ENCODE measurements around the gene THRAP3.

The THRAP3 gene

DNA sequence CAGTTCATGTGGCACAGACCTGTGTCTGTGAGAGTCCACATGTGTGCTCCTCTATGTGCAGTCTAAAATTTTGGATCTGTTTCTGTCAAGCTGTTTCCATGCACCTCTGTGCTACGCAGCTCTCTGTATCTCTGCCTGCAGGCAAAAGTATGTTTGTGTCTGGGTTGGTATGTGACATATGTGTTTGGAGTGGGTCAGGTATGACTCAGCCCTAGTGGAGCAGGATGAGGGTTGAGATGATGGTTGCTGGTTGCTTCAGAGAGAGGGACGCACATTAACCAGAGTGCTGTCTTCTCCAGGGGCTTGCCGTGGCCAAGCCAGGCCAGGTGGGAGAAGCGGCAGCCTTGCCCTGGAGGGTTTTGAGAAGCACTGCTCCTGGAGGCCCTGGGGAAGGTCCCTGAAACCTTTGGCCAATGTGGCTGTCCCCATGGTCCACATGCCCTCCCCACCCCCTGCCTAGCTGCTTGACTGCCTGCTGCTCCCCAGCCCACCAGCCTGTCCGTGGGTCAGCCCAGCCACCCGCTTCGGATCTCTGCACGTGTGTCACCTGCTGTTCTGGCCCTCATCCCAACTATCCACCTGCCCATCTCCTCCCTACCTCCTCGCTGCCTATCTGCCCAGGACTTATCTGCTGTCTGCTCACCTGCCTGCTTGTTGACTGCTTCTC lies 103.3 kb downstream of the THRAP3 start:
- WGBS (ENCODE audit: extremely low coverage, insufficient coverage, insufficient read length) = no CpG with 5 or more reads among the region's 9 CpGs
- H3K79me1 ChIP-seq (ENCODE audit: low read length) = peaks cover 11% of the 10 kb centered on the region

DNA sequence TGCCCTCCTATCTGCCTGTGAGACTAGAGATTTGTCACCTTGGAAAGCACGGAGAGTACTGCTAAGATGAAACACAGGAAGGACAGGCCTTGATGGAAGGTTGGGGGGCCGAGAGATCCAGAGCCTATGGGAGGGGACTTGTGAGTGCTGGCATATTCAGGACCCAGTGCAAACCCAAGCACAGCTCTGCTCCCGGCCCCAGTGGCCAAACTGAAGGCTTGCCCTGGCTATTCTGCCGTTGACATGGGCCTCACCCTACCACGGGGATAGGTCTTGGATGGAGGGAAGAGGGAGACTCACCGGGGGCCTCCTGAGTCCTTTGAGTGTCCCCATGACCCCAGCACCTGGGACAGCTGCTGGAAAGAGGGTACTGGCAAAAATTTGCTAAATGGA lies 103.8 kb downstream of the THRAP3 start:
- DNase-seq = no peak
- H3K79me2 ChIP-seq (ENCODE audit: control insufficient read depth, insufficient read depth, low read length, poor library complexity) = peaks cover 4% of the 10 kb centered on the region
- peaks cover 8% of the 10 kb centered on the region for H3K79me1 ChIP-seq (ENCODE audit: low read length)
- peak overlapping the region; percentile 5 for H3K18ac ChIP-seq (ENCODE audit: low read length)
- WGBS (ENCODE audit: extremely low coverage, insufficient coverage, insufficient read length) = no CpG with 5 or more reads among the region's 6 CpGs
- peaks cover 2% of the 10 kb centered on the region for H3K9me3 ChIP-seq (ENCODE audit: insufficient read depth, low read depth, low read length)
- H4K91ac ChIP-seq (ENCODE audit: low read depth, low read length) = no peak overlapping the region
- H2AK5ac ChIP-seq (ENCODE audit: low read length) = no peak overlapping the region
- H3K27ac ChIP-seq (ENCODE audit: low read depth, low read length) = no peak overlapping the region
- no peak overlapping the region for H2AFZ ChIP-seq (ENCODE audit: insufficient read depth, low read length, poor library complexity)
- H3K36me3 ChIP-seq (ENCODE audit: control insufficient read depth in 1 of 2, insufficient read depth in 2 of 2, low read length in 2 of 2) = no peaks in the 10 kb centered on the region
- H3K4me1 ChIP-seq (ENCODE audit: control insufficient read depth in 1 of 2, insufficient read depth in 2 of 2, low read length in 2 of 2) = peaks cover 16 to 17% of the 10 kb centered on the region in 2 experiments
- H2BK12ac ChIP-seq (ENCODE audit: low read length) = no peak overlapping the region
- no peak overlapping the region for H4K8ac ChIP-seq (ENCODE audit: low read depth, low read length)
- no peak overlapping the region for H3K23ac ChIP-seq (ENCODE audit: low read length)
- H3K4me3 ChIP-seq (ENCODE audit: low read depth, low read length) = no peak overlapping the region
- no peak overlapping the region for H2BK120ac ChIP-seq (ENCODE audit: insufficient read depth, low read length, poor library complexity)
- H2BK5ac ChIP-seq (ENCODE audit: low read depth, low read length, poor library complexity) = no peak overlapping the region
- H3K9ac ChIP-seq (ENCODE audit: low read length) = no peak overlapping the region
- H4K12ac ChIP-seq (ENCODE audit: low read depth, low read length) = no peak overlapping the region
- H3K27me3 ChIP-seq (ENCODE audit: insufficient read depth, low read length) = no peaks in the 10 kb centered on the region
- H3K4me2 ChIP-seq (ENCODE audit: low read length) = no peak overlapping the region
- H3K14ac ChIP-seq (ENCODE audit: low read length) = peak overlapping the region; percentile 6
- no peak overlapping the region for H3K4ac ChIP-seq (ENCODE audit: low read depth, low read length)

More for the DNA sequence above, 103.3 kb downstream of the THRAP3 start:
- Histone ChIP-seq H4K12ac (ENCODE audit: low read depth, low read length) (no peak overlapping the region), H3K27ac (ENCODE audit: low read depth, low read length) (no peak overlapping the region), H2BK120ac (ENCODE audit: insufficient read depth, low read length, poor library complexity) (no peak overlapping the region), H3K4me3 (ENCODE audit: low read depth, low read length) (no peak overlapping the region), H3K9ac (ENCODE audit: low read length) (no peak overlapping the region), H3K4me1 (ENCODE audit: control insufficient read depth in 1 of 2, insufficient read depth in 2 of 2, low read length in 2 of 2) (peaks cover 16 to 20% of the 10 kb centered on the region in 2 experiments), H3K79me2 (ENCODE audit: control insufficient read depth, insufficient read depth, low read length, poor library complexity) (peaks cover 4% of the 10 kb centered on the region), H2AK5ac (ENCODE audit: low read length) (no peak overlapping the region), H3K36me3 (ENCODE audit: control insufficient read depth in 1 of 2, insufficient read depth in 2 of 2, low read length in 2 of 2) (no peaks in the 10 kb centered on the region), H3K23ac (ENCODE audit: low read length) (no peak overlapping the region), H3K27me3 (ENCODE audit: insufficient read depth, low read length) (no peaks in the 10 kb centered on the region), H2BK12ac (ENCODE audit: low read length) (no peak overlapping the region), H3K18ac (ENCODE audit: low read length) (peak overlapping the region; percentile 5), H3K4me2 (ENCODE audit: low read length) (no peak overlapping the region), H2AFZ (ENCODE audit: insufficient read depth, low read length, poor library complexity) (no peak overlapping the region), H3K14ac (ENCODE audit: low read length) (peak overlapping the region; percentile 6), H4K91ac (ENCODE audit: low read depth, low read length) (no peak overlapping the region), H2BK5ac (ENCODE audit: low read depth, low read length, poor library complexity) (no peak overlapping the region), H4K8ac (ENCODE audit: low read depth, low read length) (no peak overlapping the region), H3K4ac (ENCODE audit: low read depth, low read length) (no peak overlapping the region), H3K9me3 (ENCODE audit: insufficient read depth, low read depth, low read length) (peaks cover 2% of the 10 kb centered on the region)
- DNase-seq = peak; percentile 92 to 94

DNA sequence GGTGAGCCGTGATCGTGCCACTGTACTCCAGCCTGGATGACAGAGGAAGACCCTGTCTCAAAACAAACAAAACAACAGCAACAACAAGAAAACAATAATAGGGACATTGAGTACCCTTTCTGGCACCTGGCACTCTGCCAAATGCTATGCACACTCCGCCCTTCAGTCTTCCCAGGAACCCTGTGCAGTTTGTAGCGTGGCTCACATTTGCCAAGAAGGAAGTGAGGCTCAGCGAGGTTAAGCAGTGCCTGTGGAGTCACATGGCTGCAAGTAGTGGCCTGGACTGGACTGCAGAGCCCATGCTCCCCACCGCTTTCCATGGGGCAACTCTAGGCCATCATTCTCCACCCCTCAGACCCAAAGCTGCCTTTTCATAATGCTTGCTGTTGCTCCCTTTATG lies 104.5 kb downstream of the THRAP3 start:
- H2BK5ac ChIP-seq (ENCODE audit: low read depth, low read length, poor library complexity) = no peak overlapping the region
- H3K18ac ChIP-seq (ENCODE audit: low read length) = no peak overlapping the region
- H3K23ac ChIP-seq (ENCODE audit: low read length) = no peak overlapping the region
- H4K8ac ChIP-seq (ENCODE audit: low read depth, low read length) = no peak overlapping the region
- H3K9me3 ChIP-seq (ENCODE audit: insufficient read depth, low read depth, low read length) = peaks cover 2% of the 10 kb centered on the region
- H3K36me3 ChIP-seq (ENCODE audit: control insufficient read depth in 1 of 2, insufficient read depth in 2 of 2, low read length in 2 of 2) = no peaks in the 10 kb centered on the region
- H3K4me3 ChIP-seq (ENCODE audit: low read depth, low read length) = no peak overlapping the region
- no peak overlapping the region for H3K4ac ChIP-seq (ENCODE audit: low read depth, low read length)
- no peak overlapping the region for H3K14ac ChIP-seq (ENCODE audit: low read length)
- H3K79me2 ChIP-seq (ENCODE audit: control insufficient read depth, insufficient read depth, low read length, poor library complexity) = peaks cover 2% of the 10 kb centered on the region
- H2AK5ac ChIP-seq (ENCODE audit: low read length) = no peak overlapping the region
- H3K27ac ChIP-seq (ENCODE audit: low read depth, low read length) = no peak overlapping the region
- no peak overlapping the region for H4K12ac ChIP-seq (ENCODE audit: low read depth, low read length)
- DNase-seq = no peak
- peak overlapping the region; percentile 17 for H2BK12ac ChIP-seq (ENCODE audit: low read length)
- H4K91ac ChIP-seq (ENCODE audit: low read depth, low read length) = no peak overlapping the region
- H3K4me2 ChIP-seq (ENCODE audit: low read length) = no peak overlapping the region
- H3K79me1 ChIP-seq (ENCODE audit: low read length) = peaks cover 6% of the 10 kb centered on the region
- no peak overlapping the region for H3K9ac ChIP-seq (ENCODE audit: low read length)
- H3K27me3 ChIP-seq (ENCODE audit: insufficient read depth, low read length) = no peaks in the 10 kb centered on the region
- H2AFZ ChIP-seq (ENCODE audit: insufficient read depth, low read length, poor library complexity) = no peak overlapping the region
- no CpG with 5 or more reads among the region's 6 CpGs for whole genome bisulfite sequencing (ENCODE audit: extremely low coverage, insufficient coverage, insufficient read length)
- no peak overlapping the region for H2BK120ac ChIP-seq (ENCODE audit: insufficient read depth, low read length, poor library complexity)
- H3K4me1 ChIP-seq (ENCODE audit: control insufficient read depth in 1 of 2, insufficient read depth in 2 of 2, low read length in 2 of 2) = peaks cover 16 to 17% of the 10 kb centered on the region in 2 experiments

DNA sequence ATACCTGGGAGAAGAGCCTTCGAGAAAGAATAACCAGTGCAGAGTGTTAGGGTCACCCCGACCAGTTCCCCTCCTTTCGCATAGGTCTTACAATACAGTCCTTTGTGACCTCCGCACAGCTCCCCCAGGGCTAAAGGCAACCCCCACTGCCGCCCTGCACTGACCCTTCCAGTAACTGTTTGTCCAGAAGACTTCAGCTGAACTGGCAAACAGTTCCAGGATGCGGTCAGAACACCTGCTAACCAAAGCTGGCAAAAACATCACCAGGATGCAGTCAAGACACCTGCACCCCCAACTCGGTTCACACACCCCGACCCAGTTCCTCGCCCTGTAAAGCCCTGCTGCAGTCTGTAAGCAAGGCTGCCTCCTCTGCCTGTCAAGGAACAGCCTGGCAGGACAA lies 105.6 kb downstream of the THRAP3 start:
- no CpG with 5 or more reads among the region's 9 CpGs for WGBS (ENCODE audit: extremely low coverage, insufficient coverage, insufficient read length)
- Histone ChIP-seq H2BK5ac (ENCODE audit: low read depth, low read length, poor library complexity) (no peak overlapping the region), H2AFZ (ENCODE audit: insufficient read depth, low read length, poor library complexity) (no peak overlapping the region), H3K9me3 (ENCODE audit: insufficient read depth, low read depth, low read length) (no peaks in the 10 kb centered on the region), H4K91ac (ENCODE audit: low read depth, low read length) (no peak overlapping the region), H3K23ac (ENCODE audit: low read length) (no peak overlapping the region), H3K4me2 (ENCODE audit: low read length) (no peak overlapping the region), H2BK120ac (ENCODE audit: insufficient read depth, low read length, poor library complexity) (no peak overlapping the region), H3K9ac (ENCODE audit: low read length) (no peak overlapping the region), H4K12ac (ENCODE audit: low read depth, low read length) (no peak overlapping the region), H3K27me3 (ENCODE audit: insufficient read depth, low read length) (no peaks in the 10 kb centered on the region), H3K79me2 (ENCODE audit: control insufficient read depth, insufficient read depth, low read length, poor library complexity) (no peaks in the 10 kb centered on the region), H3K14ac (ENCODE audit: low read length) (no peak overlapping the region), H3K36me3 (ENCODE audit: control insufficient read depth in 1 of 2, insufficient read depth in 2 of 2, low read length in 2 of 2) (no peaks in the 10 kb centered on the region), H4K8ac (ENCODE audit: low read depth, low read length) (no peak overlapping the region), H2AK5ac (ENCODE audit: low read length) (no peak overlapping the region), H3K27ac (ENCODE audit: low read depth, low read length) (no peak overlapping the region), H3K4me3 (ENCODE audit: low read depth, low read length) (no peak overlapping the region), H3K79me1 (ENCODE audit: low read length) (no peaks in the 10 kb centered on the region), H3K4me1 (ENCODE audit: control insufficient read depth in 1 of 2, insufficient read depth in 2 of 2, low read length in 2 of 2) (peaks cover 9% of the 10 kb centered on the region in 2 experiments), H3K18ac (ENCODE audit: low read length) (no peak overlapping the region), H2BK12ac (ENCODE audit: low read length) (no peak overlapping the region), H3K4ac (ENCODE audit: low read depth, low read length) (no peak overlapping the region)
- no peak for DNase-seq

Measured in trophoblast cell (in vitro differentiated cells and primary cell).